ENCODE measurements around the gene MRNIP. TPM values are rescaled to one million over a fixed set of nuclear protein-coding genes. Genes with fewer than 3 reads are reported as not detected.

MRNIP gene
- total RNA-seq, 1 experiment from 2014 or later: 31.1 TPM

- H2AFZ ChIP-seq (ENCODE audit: low read length): no peak overlapping the region
Observed at GRCh38 chr5:179820127-179820482, 38.5 kb downstream of the MRNIP start.

More at GRCh38 chr5:179820127-179820482, 38.5 kb downstream of the MRNIP start:
- Histone ChIP-seq H3K79me1 (ENCODE audit: insufficient read depth, low read depth, low read length, poor library complexity, severe bottlenecking) (peaks cover 10% of the 10 kb centered on the region), H2BK120ac (ENCODE audit: low read depth, low read length, poor library complexity, severe bottlenecking) (no peak overlapping the region), H3K9me3 (ENCODE audit: control insufficient read depth, low read depth, low read length) (no peaks in the 10 kb centered on the region), H3K23me2 (ENCODE audit: insufficient read length, low read depth, low read length, poor library complexity, severe bottlenecking) (peaks cover 16% of the 10 kb centered on the region), H2BK5ac (ENCODE audit: insufficient read length, low read length) (no peak overlapping the region), H3K4me2 (ENCODE audit: insufficient read depth, insufficient read length, low read length) (no peak overlapping the region), H2BK20ac (ENCODE audit: low read depth, low read length, poor library complexity, severe bottlenecking) (no peak overlapping the region), H3K79me2 (ENCODE audit: insufficient read depth, low read length) (peaks cover 9% of the 10 kb centered on the region; the same call in 1 of the 2 replicates), H3K27me3 (ENCODE audit: insufficient read depth, low read length) (no peaks in the 10 kb centered on the region), H2BK12ac (ENCODE audit: insufficient read length, low read depth, low read length) (no peak overlapping the region), H3K56ac (ENCODE audit: insufficient read length, low read depth, low read length) (no peak overlapping the region), H3K18ac (ENCODE audit: insufficient read length, low read depth, low read length) (peak overlapping the region; percentile 36), H2AK5ac (ENCODE audit: insufficient read length, low read length) (peak overlapping the region; percentile 1), H4K20me1 (ENCODE audit: control insufficient read depth, insufficient read depth, insufficient read length) (no peaks in the 10 kb centered on the region), H3K4ac (ENCODE audit: low read depth, low read length) (no peak overlapping the region), H3K14ac (ENCODE audit: insufficient read depth, low read length) (0 out of 2 replicates have a peak overlapping the region, but pooled peaks have one; percentile 44), H3K9ac (ENCODE audit: extremely low read depth, insufficient read length, low read length) (no peak overlapping the region), H3K4me1 (ENCODE audit: insufficient read depth, low read length) (peaks cover 3% of the 10 kb centered on the region; the same call in 1 of the 2 replicates), H4K91ac (ENCODE audit: insufficient read length, low read depth, low read length) (no peak overlapping the region), H3K27ac (ENCODE audit: insufficient read length, low read depth, low read length) (no peak overlapping the region), H4K5ac (ENCODE audit: insufficient read length, low read depth, low read length) (no peak overlapping the region), H2BK15ac (ENCODE audit: low read depth, low read length) (no peak overlapping the region), H3K23ac (ENCODE audit: insufficient read length, low read depth, low read length) (no peak overlapping the region), H4K8ac (replicated peaks; ENCODE audit: insufficient read length, low read depth, low read length) (no peak overlapping the region), H3T11ph (ENCODE audit: low read length) (no peak overlapping the region)
- H3K4me3 Mint-ChIP-seq: peak overlapping the region; percentile 80 to 88; a peak in 4 of 5 replicates
- H3K27me3 Mint-ChIP-seq (ENCODE audit: low read depth): peaks cover 13% of the 10 kb centered on the region
- no CpG with 5 or more reads among the region's 12 CpGs for WGBS (ENCODE audit: extremely low coverage, insufficient read length, low lambda C conversion rate)
- H3K27ac Mint-ChIP-seq: peak overlapping the region in 2 of 3 experiments; percentile 18 to 89; a peak in 3 of 7 replicates
- TF ChIP-seq, protein P1, sequence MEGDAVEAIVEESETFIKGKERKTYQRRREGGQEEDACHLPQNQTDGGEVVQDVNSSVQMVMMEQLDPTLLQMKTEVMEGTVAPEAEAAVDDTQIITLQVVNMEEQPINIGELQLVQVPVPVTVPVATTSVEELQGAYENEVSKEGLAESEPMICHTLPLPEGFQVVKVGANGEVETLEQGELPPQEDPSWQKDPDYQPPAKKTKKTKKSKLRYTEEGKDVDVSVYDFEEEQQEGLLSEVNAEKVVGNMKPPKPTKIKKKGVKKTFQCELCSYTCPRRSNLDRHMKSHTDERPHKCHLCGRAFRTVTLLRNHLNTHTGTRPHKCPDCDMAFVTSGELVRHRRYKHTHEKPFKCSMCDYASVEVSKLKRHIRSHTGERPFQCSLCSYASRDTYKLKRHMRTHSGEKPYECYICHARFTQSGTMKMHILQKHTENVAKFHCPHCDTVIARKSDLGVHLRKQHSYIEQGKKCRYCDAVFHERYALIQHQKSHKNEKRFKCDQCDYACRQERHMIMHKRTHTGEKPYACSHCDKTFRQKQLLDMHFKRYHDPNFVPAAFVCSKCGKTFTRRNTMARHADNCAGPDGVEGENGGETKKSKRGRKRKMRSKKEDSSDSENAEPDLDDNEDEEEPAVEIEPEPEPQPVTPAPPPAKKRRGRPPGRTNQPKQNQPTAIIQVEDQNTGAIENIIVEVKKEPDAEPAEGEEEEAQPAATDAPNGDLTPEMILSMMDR (conservative IDR thresholded peaks at IDR 0.05): no peak
- no peaks in the 10 kb centered on the region; a peak in 2 of 5 replicates for H3K9me3 Mint-ChIP-seq
- DNase-seq: no peak
- H3K36me3 Mint-ChIP-seq (ENCODE audit: insufficient read depth in 1 of 3, low read depth in 3 of 3): peaks cover 16 to 28% (median 27%) of the 10 kb centered on the region in 3 experiments
- peaks cover 30 to 35% of the 10 kb centered on the region in 2 experiments for H3K4me1 Mint-ChIP-seq

All from H9 (cell line).